ENCODE results near the gene SLCO3A1.
"Not testable (repeated sequence)": the region's sequence is repeated elsewhere in the genome, so short reads cannot be mapped to it uniquely, and the experiment has no call there.

SLCO3A1 gene

DNA sequence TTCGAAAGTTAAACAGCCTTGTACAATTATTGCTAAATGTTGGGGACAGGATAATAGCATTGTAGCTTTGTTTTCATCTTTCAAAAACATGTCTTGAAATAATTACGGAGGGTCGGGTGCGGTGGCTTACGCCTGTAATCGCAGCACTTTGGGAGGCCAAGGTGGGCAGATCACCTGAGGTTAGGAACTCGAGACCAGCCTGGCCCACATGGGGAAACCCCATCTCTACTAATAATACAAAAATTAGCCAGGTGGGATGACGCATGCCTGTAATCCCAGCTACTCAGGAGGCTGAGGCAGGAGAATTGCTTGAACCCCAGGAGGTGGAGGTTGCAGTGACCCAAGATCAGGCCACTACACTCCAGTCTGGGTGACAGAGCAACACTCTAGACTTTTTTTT is 216.7 kb downstream of the SLCO3A1 start:
- DNase-seq (ENCODE audit: low read depth): not testable (repeated sequence)

DNA sequence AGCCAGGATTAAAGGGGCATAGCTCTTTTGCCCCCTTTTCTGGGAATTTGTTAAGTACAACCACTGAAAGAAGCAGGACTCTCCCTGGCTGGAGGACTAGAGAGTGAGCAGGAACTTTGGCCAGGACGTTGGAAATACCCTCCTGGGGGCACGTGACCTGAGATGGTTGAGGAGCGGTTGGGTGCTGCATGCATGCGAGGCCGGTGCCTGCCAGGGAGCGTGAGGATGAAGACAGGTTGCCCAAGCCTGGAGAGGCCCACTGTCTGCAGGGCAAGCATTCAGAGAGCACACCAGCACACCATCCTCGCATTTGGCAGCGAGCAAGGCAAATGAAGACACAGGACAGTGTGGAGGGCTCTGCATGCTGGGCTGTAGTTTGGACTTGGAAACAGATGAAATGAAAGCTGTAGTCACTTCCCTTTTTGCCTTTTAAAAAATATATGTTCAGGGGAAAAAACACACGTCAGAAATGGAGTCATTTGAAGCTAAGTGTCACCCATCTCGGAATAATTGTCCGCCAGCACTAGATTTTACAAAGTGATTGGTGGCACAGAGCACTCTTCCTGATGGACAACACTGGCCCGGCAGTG is 217.6 kb downstream of the SLCO3A1 start:
- DNase-seq (ENCODE audit: low read depth): no peak

DNA sequence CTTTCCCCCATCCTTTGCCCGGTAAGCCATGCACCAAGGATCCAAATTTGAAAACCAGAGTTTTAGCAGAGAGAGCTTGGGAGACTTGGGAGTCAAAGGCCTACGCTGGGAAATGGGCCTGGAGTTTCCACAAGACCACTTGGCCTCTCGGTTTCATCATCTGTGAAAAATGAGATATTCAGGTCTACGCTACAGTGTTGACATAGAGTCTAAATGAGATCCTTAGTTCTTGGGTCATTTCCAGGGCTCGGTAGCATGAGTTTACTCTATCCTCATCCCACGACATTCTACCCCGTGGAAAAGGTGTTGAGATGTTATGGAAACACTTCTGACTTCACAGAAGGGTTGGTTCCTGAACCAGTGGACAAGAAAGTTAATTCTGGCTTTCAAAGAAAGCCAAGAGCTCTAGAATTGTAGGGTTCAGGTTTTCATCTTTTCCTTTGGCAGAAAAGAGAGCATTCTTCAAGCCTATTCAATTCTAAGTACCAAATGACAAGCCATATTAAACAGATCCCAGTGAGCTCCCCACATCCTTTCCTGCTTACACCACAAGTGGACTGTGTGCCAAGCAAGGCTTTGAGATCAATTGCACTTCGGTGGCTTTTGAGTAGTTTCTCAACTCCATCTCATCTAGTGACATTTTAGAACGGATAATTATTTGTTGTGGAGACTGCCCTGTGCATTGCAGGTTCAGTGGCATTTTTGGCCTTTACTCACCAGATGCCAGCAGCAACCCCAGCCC is 219.7 kb downstream of the SLCO3A1 start:
- no peak for DNase-seq (ENCODE audit: low read depth)

DNA sequence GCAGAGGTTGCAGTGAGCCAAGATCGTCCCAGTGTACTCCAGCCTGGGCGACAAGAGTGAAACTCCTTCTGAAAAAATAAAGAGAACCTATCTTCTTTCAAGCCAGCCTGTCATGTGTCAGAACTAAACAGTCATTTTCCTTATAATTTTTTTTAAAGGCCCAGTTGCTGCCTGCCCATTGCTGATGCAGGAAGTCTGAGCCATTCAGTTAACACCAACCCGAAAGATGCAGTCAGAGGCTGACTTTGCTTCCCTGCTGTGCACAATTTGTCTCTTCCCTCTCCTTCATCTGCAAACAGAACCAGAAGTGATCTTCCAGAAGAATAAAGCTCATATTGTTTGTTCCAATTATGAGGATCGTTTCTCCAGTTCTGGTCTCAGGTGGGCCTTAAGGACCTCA is 220.6 kb downstream of the SLCO3A1 start:
- DNase-seq (ENCODE audit: low read depth): no peak

DNA sequence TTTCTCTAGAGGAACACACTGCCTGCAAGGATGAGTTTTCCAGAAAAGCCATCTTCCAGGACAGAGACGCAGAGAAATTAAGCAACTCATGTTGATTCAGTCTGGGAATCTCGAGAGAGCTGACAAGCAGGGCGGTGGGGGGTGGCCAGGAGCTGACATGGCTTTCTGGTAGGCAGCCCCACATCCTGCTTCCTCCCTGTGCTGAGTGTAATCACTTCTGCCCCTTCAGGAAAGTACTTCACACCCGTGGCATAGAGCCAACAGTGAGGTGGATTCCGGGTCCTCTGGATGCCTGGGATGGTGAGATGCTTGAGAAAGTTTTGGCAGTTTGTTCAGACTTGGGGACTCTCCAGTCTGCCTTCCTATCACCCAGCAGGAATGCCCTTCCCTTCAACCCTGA is 221.1 kb downstream of the SLCO3A1 start:
- DNase-seq (ENCODE audit: low read depth): no peak

DNA sequence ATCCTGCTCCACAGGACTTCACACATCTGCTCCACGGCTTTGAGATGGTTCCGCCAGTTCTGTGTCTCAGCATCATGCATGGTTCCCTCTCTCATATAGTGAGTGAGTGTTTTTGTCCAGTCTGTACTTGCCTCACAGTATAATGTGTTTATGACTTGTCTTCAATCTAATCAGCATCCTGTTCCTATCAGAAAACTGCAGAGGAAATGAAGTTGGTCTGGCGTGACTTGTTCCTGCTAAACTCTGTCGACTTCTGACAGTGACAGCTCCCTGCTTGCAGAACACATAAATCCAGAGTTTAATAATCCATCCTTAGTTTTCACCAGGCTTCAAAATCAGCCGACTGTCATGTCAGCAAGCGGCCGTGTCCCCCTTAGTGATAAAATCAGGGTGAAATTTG is 222.3 kb downstream of the SLCO3A1 start:
- no peak for DNase-seq (ENCODE audit: low read depth)

DNA sequence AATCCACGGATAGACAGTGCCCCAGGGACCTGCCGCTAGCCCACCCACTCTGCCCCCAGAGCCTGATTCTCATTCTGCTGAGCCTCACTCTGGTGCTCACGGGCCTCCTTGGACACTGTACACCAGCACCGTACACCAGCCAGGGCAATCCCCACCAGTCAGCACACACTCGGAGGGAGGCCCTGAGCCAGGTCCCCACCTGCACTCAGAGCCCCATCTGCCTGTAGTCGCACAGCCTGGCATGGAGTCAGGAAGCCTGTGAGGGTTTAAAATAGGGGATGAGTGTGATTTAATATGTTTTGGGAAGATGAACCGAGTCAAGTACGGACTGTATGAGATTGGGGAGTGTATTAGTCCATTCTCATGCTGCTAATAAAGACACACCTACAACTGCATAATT is 223.0 kb downstream of the SLCO3A1 start:
- no peak for DNase-seq (ENCODE audit: low read depth)

DNA sequence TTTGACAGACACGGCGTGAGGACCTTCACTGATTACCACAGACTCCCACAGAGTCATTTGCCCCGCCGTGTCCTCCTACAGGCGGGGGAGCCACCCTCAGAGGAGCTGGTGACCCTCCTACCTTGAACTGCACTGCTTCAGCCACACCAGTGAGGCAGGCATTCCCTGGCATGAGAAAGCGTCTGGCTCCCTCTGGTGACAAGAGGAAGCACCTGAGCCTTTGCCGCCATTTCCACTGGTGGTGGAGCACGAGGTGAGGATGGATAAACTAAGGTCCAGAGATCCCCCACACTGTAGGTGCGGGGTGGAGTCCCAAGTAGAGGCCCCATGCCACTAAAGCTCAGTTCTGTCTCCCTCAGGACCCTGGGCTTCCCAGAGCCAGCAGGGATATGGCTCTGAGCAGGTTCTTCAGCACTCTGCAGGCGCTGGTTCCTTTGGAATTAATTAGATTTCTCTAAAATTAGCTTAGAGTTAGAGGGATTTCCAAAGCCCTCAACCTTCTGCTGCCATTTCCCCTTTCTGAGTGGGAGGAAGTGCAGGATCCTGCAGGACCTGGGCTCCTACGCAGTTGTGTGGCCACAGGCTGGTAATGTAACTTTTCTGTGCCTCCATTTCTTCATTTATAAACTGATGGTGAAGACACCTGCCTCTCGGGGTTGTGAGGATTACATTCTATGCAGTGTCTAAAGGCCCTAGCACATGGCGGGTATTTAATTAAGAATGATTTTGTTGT is 224.0 kb downstream of the SLCO3A1 start:
- DNase-seq (ENCODE audit: low read depth): no peak

DNA sequence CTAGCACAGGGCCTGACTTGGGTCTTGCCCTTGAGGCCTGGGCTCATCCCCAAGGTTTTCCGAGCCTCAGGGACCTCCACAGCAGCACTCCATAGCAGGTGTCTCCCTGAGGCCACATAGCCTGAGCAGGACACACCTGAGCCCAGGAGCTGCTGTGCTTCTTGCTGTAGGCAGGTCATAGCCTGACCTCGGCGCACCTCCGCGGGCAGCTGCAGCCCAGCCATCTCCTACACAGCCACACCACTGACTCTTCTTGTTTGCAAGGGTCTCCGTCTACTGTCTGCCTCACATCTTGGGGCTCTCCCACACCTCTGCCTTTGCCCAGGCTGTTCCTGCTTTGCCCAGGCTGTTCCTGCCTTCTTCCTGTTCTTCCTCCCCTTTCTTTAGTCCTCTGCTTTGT is 224.8 kb downstream of the SLCO3A1 start:
- DNase-seq (ENCODE audit: low read depth): no peak

DNA sequence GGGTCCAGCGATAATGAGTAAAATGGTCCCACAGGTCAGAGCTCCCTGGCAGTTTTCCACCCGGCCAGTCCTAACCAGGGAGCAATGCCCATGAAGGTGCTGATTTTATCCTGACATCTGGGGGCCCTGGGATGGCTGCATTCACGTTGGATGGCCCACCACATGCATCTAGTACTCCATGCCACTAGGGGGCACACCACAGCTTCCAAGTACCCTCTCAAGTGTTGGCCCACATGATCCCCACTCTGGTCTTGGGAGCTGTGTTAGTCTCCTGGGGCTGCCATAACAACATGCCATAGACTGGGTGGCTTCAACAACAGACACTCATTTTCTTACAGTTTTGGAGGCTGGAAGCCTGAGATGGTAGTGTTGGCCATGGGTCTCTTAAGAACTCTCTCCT is 225.5 kb downstream of the SLCO3A1 start:
- no peak for DNase-seq (ENCODE audit: low read depth)

DNA sequence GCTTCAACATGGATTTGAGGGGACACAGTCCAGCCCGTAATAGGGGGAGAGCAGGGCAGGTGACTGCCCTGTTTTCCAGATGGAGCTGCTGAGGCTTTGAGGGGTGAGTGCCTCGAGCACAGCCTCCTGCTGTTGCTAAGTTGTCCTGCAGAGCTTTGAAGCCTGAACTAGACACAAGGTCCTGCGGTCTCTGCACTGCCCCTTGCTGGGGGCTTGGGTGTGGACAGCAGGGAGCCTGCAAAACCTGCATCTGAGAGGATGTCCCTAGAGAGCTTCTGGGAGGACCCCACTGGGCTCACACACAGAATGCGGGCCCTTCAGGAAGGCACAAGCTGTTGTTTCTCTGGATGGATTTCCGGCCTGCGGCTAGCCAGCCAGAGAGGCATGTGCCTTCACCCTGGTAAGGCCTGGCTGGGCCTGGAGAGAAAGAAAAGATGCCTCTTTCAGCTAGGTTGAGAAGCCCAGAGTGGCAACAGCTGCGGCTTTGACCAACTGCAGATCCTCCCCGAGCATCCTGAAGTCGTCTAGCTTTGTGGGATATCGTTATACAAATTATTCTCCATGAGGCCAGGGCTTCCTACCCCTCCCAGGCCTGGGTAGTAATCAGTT is 226.2 kb downstream of the SLCO3A1 start:
- no peak for DNase-seq (ENCODE audit: low read depth)

DNA sequence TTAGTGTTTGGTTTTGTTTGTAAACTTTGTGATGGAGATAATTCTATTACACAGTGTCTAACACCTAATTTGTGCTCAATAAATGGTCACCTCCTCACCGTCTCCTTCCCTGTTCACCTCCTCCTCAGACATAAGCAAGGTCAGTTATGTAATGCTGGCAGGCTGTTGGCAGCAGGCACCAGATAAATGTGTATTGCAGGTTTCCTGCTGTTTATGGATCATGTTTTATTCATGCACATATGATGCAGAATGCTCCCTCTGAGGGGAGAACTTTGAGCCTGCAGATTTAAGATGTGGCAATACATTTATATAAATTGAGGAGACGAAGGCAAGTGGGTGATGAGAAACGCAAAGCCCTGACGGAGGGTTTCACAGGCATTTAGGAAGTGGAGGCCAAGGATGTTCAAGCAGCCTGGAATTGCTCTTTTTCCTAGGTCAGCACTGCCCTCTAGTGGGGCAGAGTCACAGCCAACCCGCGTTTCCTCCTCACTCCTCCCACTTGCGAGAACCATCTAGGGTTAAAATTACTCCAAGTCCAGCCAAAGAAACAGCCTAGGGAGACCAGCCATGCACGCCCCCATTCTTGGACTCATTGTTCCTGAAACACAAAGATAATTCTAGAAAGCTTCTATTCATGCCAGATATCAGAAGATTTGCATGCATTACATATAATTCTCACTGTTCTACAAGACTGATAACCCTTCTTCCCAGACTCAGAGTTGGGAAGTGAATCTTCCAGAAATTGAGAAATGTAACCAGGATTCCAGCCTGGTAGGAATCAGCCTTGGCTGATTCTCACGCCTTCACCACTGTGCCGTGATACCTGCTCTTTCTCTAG is 228.7 kb downstream of the SLCO3A1 start:
- peak; percentile 26 for DNase-seq (ENCODE audit: low read depth)

DNA sequence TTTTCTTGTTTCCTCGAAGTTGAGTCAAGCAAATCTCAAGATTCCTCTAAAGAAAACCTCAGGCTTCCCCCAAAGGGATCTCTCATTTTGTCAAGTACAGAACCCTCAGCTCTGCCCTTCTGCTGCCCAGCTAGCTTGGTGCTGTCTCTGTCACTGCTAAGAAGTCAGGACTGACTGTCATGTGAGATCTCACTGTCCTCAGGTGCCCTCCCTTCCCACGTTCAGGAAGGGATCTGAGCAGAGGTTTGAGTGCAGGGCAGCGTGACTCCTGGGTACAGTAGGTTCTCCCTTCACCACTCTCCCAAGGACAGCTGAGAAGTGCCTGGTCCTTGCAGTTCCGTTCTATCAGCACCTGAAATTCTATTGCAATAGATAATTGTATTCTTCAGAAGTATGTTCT is 229.7 kb downstream of the SLCO3A1 start:
- no peak for DNase-seq (ENCODE audit: low read depth)

DNA sequence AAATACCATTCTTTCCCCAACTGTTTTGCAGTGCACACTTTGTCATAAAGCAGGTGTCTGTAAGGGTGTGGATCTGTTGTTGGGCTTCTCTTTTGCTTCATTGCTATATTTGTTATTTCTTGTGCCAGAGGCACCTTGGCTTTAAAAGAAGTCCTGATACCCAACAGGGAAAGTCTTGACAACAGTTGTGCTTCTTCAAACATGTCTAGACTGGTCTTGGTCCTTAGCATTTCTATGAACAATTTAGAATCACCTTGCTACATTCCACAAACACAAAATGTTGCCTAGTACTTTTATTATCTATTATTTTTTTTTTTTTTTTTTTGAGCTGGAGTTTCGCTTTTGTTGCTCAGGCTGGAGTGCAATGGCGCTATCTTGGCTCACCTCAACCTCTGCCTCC is 233.7 kb downstream of the SLCO3A1 start:
- DNase-seq (ENCODE audit: low read depth): no peak

DNA sequence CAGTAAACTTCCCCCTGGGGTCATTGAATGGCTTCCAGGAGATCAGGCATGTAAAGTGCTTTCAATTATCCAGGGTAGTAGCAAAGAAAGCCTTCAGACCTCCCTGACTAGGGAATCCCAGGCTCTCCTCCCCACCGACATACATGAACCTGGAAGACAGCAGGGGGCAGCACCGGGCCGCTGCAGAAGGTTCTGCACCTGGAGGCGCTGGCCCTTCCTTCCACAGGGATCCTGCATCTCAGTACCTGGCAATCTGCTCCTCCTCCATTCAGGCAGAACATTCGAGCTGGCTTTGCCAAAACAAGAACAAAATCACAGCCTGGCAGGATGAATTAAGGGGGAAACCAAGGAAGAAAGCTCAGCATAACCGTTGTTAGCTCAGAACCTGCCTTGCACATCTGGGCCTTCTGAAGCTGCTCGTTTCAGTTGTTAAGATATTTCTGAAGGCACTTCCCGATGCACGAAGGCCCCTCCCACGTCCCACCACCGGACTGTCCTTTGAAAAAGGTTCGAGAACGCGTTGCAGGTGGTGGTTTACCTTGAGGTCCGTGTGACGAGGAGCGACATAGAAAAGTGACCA is 237.7 kb downstream of the SLCO3A1 start:
- no peak for DNase-seq (ENCODE audit: low read depth)

DNA sequence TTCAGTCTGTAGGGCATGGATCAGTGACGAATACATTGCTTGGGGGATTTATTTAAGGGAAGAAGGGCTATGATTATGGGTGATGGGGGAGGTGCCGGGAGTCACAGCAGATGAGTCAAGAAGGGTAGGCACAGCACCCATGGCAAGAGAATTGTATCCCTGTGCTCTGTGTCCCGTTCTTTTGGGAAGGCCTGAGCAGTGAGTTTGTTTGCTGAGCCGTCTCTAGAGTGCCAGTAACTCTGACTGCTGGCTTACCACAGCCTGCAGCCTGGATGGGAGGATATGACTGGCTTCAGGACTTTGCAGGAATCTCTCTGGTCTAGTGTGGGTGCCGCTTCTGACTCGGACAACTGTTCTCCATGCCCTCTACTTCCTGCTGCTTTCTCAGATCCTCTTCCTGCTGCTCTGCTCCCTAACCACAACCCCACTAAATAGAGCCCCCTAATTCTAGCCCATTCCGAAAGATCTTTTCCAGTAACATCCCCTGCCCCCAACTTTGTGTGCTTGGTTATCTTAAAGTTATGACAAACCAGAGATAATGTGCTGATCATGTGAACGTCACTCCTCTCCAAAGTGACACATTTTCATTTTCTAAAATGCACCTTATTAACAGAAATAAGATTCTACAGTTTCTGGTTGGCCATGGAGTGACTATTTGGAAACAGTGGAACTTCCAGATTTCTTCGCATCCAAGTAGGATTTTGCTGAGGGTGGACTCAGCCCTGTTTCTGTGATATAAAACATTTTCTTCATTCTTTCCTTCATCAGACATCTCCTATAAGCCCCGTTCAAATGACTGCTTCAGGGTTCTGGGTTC is 239.0 kb downstream of the SLCO3A1 start:
- no peak for DNase-seq (ENCODE audit: low read depth)

DNA sequence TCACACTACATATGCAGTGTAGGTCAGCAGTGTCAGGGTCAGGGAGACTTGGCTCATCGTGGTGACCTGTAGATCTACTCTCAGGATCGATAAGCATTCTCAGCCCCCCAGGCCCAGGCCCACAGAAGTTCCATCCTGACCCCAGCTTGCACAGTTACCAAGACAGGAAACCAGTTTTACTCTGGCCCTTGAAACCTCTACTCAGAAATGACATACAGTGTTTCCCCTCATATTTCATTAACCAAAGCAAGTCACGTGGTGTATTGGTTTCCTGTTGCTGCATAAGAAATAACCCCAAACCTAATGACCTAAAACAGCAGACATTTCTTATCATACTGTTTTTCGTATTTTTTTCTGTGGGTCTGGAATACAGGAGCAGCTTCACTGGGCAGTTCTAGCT is 242.2 kb downstream of the SLCO3A1 start:
- DNase-seq (ENCODE audit: low read depth): no peak

DNA sequence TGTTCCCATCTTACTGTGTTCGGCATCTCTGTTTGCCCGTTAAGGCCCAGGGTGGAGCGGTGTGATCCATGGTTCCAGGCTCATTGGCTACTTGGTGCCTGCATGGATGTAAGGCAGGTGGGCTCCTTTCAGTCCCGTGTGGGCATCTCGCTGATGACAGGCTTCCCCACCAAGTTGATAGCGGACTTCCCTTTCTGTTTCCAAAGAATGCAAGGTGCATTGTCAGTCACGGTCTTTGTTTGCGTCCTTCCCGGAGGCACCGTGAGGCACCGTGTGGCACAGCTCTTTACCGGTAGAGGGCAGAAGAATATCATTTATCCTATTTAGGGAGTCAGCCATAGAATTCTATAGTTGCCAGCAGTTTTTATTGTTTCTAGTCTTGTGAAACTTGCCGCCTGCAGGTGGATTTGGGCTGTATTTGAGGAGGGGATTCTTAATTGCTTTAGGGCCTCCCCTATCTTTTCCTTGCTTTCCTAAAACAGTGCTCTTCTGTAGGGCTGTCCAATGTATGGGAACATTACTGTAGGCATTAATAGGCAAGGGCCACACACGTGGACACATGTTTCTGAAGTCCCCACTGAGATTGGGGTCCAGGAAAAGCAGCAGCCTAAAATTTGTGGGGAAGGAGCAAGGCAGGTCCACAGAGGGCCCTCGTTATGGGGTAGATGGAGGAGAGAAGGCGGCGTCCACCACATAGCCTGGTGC is 244.1 kb downstream of the SLCO3A1 start:
- DNase-seq (ENCODE audit: low read depth): peak; percentile 18

DNA sequence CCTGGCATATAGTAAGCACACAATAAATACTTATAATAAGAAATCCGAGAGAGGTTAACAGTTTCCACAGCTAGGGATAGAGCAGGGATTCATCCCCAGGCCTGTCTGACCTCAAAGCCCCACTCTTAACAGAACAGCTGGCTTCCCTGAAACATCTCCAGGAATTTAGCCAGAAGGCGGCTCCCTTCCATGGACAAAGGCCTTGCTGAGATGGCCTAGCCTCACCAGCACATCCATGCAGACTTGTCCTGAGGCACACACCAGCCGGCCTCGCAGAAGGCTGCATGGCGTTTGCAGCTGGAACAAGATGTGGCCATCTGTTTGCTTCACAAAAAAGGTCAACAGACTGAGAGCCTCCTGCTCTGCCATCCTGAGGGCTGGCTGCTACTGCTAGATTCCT is 245.4 kb downstream of the SLCO3A1 start:
- no peak for DNase-seq (ENCODE audit: low read depth)

DNA sequence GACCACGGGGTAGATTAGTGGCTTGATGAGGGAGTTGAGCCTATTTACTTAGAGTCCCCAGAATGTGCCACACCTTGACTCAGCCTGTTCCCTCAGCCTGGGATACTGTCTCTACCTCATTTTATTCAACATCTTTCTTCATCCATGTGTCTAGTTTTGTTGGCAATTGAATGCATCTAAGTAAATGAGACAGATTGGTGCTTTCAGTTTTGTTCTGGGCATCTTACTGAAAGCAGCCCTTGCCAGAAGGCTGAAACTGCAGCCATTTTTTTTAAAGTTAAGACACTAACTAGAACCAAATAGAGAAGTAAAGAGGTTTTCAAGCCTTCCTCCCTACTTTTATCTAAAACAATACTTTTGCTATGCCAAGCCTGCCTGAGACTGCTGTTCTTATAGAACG is 246.8 kb downstream of the SLCO3A1 start:
- DNase-seq (ENCODE audit: low read depth): no peak
